GM19372 (cell line): ENCODE results near the gene BGLAP.
A peak's percentile ranks its signal among the peaks of the same experiment; 100 is the strongest.

Source experiments
- ATAC-seq: cut with Tn5 transposase; IDR thresholded peaks from one replicate; pipeline ENCODE4 v1.9.1; 2021; ENCODE audit warnings: mild to moderate bottlenecking, low read depth, moderate library complexity; ENCODE audit not compliant: unreplicated experiment

Gene BGLAP

GRCh38 chr1:156251527-156251926 is 9.5 kb downstream of the BGLAP start:
- ATAC-seq = no peak

- ATAC-seq = no peak
Observed at GRCh38 chr1:156253634-156254033, 11.7 kb downstream of the BGLAP start.

GRCh38 chr1:156257711-156258110 is 15.7 kb downstream of the BGLAP start:
- no peak for ATAC-seq

- ATAC-seq = no peak
Observed at GRCh38 chr1:156258859-156259258, 16.9 kb downstream of the BGLAP start.

GRCh38 chr1:156259805-156260204 is 17.8 kb downstream of the BGLAP start:
- ATAC-seq = no peak

- no peak for ATAC-seq
Observed at GRCh38 chr1:156260896-156261295, 18.9 kb downstream of the BGLAP start.

- ATAC-seq = no peak
Observed at GRCh38 chr1:156262461-156263287, 20.7 kb downstream of the BGLAP start.

GRCh38 chr1:156263288-156263655 is 21.3 kb downstream of the BGLAP start:
- ATAC-seq = no peak

GRCh38 chr1:156266051-156266450 is 24.1 kb downstream of the BGLAP start:
- ATAC-seq = no peak

- ATAC-seq = no peak
Observed at GRCh38 chr1:156268336-156268735, 26.4 kb downstream of the BGLAP start.

- no peak for ATAC-seq
Observed at GRCh38 chr1:156270314-156270713, 28.3 kb downstream of the BGLAP start.

GRCh38 chr1:156276532-156276931 is 34.5 kb downstream of the BGLAP start:
- no peak for ATAC-seq

GRCh38 chr1:156276966-156277381 is 35.0 kb downstream of the BGLAP start:
- no peak for ATAC-seq

- ATAC-seq = no peak
Observed at GRCh38 chr1:156279837-156280236, 37.9 kb downstream of the BGLAP start.

- ATAC-seq = no peak
Observed at GRCh38 chr1:156281281-156281680, 39.3 kb downstream of the BGLAP start.

- ATAC-seq = no peak
Observed at GRCh38 chr1:156281693-156282478, 39.9 kb downstream of the BGLAP start.

GRCh38 chr1:156282479-156283222 is 40.7 kb downstream of the BGLAP start, which contains the start of gene SMG5:
Gene SMG5, minus strand, starts transcription at chr1:156282825. Its CDS starts 145 bp downstream, at chr1:156282680.
- peak; percentile 86 for ATAC-seq

- no peak for ATAC-seq
Observed at GRCh38 chr1:156283521-156283920, 41.5 kb downstream of the BGLAP start.

GRCh38 chr1:156284112-156284511 is 42.1 kb downstream of the BGLAP start, which contains the start of gene TMEM79:
Gene TMEM79, plus strand, starts transcription at chr1:156284325. Its CDS starts 902 bp downstream, at chr1:156285227.
- no peak for ATAC-seq

- no peak for ATAC-seq
Observed at GRCh38 chr1:156284757-156285156, 42.8 kb downstream of the BGLAP start.

- ATAC-seq = no peak
Observed at GRCh38 chr1:156285437-156285836, 43.5 kb downstream of the BGLAP start.
